ENCODE measurements around the gene SCLT1.

- TF ChIP-seq CTCF (conservative IDR thresholded peaks at IDR 0.05; ENCODE audit: low read depth, low read length) (no peak), EZH2 (IDR thresholded peaks at IDR 0.05; ENCODE audit: low read length, unreplicated experiment) (no peak), EZH2phosphoT487 (IDR thresholded peaks at IDR 0.05; ENCODE audit: borderline replicate concordance, low read length) (no peak)
Observed at GRCh38 chr4:129014566-129015509, 78.5 kb downstream of the SCLT1 start.

All from PC-3 (cell line).